Iris pigment epithelial cell (primary cell): Measurements from ENCODE around the gene CROCC2.

ENCODE experiments used
- DNase-seq: peaks from one replicate; pipeline ENCODE4 v3.0.0-alpha.2; 2011; ENCODE audit warnings: low read depth

The CROCC2 gene

GRCh38 chr2:240921311-240921994 lies 15.3 kb downstream of the CROCC2 start:
- DNase-seq: peak; percentile 96

GRCh38 chr2:240921995-240922244 lies 15.8 kb downstream of the CROCC2 start:
- no peak for DNase-seq

- DNase-seq: no peak
These were observed 16.3 kb downstream of the CROCC2 start for GRCh38 chr2:240922245-240922981.

- DNase-seq: no peak
These were observed 16.9 kb downstream of the CROCC2 start for GRCh38 chr2:240922982-240923537.

- DNase-seq: no peak
These were observed 19.0 kb downstream of the CROCC2 start for GRCh38 chr2:240925191-240925567.

- DNase-seq: no peak
These were observed 19.7 kb downstream of the CROCC2 start for GRCh38 chr2:240925568-240926515.

GRCh38 chr2:240926516-240927389 lies 20.6 kb downstream of the CROCC2 start:
- no peak for DNase-seq

GRCh38 chr2:240927390-240927781 lies 21.2 kb downstream of the CROCC2 start:
- DNase-seq: no peak

- DNase-seq: no peak
These were observed 22.6 kb downstream of the CROCC2 start for GRCh38 chr2:240928476-240929363.

GRCh38 chr2:240929364-240930095 lies 23.4 kb downstream of the CROCC2 start:
- DNase-seq: no peak

GRCh38 chr2:240930096-240930630 lies 24.0 kb downstream of the CROCC2 start:
- no peak for DNase-seq

GRCh38 chr2:240930631-240931318 lies 24.6 kb downstream of the CROCC2 start:
- DNase-seq: no peak

GRCh38 chr2:240931319-240931949 lies 25.3 kb downstream of the CROCC2 start:
- DNase-seq: no peak

GRCh38 chr2:240932001-240932723 lies 26.0 kb downstream of the CROCC2 start:
- no peak for DNase-seq

GRCh38 chr2:240932724-240933047 lies 26.6 kb downstream of the CROCC2 start:
- DNase-seq: no peak

- DNase-seq: no peak
These were observed 27.2 kb downstream of the CROCC2 start for GRCh38 chr2:240933048-240933965.
